Stimulated activated effector memory CD8-positive, alpha-beta T cell treated with anti-CD3 and anti-CD28 coated beads, Interleukin-12 subunit alpha, Interleukin-12 subunit beta, amount 100 ng/mL, for 72 hours (primary cell): ENCODE data around the gene FAM131C.

Source experiments
- ATAC-seq: fragments of 150-1000 bp; cut with Tn5 transposase; 2 replicates; pipeline ENCODE4 v1.10.0; 2021
- DNase-seq, 2 donors: peaks; one replicate each; pipeline ENCODE4 v3.0.0; 2021 to 2022; ENCODE audit warnings: low spot score in 2 of 2
- H3K27ac Mint-ChIP-seq: one replicate; pipeline ENCODE4 v1.8.0; 2022; ENCODE audit warnings: mild to moderate bottlenecking, mixed read lengths
- H3K36me3 Mint-ChIP-seq: one replicate; pipeline ENCODE4 v1.8.0; 2022; ENCODE audit warnings: mild to moderate bottlenecking, mixed read lengths
- H3K4me1 Mint-ChIP-seq: one replicate; pipeline ENCODE4 v1.8.0; 2022; ENCODE audit warnings: mixed read lengths
- H3K4me3 Mint-ChIP-seq: one replicate; pipeline ENCODE4 v1.8.0; 2022; ENCODE audit warnings: mild to moderate bottlenecking, mixed read lengths
- H3K9me3 Mint-ChIP-seq: one replicate; pipeline ENCODE4 v1.8.0; 2022; ENCODE audit warnings: mixed read lengths

FAM131C gene, protein sequence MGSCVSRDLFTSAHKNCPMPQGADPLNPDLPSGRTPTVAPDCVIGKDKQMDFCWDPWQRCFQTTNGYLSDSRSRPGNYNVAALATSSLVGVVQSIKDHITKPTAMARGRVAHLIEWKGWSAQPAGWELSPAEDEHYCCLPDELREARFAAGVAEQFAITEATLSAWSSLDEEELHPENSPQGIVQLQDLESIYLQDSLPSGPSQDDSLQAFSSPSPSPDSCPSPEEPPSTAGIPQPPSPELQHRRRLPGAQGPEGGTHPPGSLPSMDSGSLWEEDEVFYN

GRCh38 chr1:16073490-16074119, at the start of gene FAM131C:
TSS of gene FAM131C (minus strand) at chr1:16073651. CDS start at chr1:16073442, 209 bp downstream.
- DNase-seq, result peak; percentile 44 to 64
- H3K27ac Mint-ChIP-seq, result no peak within 1 kb of the TSS
- no peaks in the 10 kb centered on the region for H3K36me3 Mint-ChIP-seq
- H3K4me3 Mint-ChIP-seq, result peak within 1 kb of the TSS; percentile 53
- peak; percentile 76 for ATAC-seq
- H3K4me1 Mint-ChIP-seq, result peaks cover 25% of the 10 kb centered on the region
- no peaks in the 10 kb centered on the region for H3K9me3 Mint-ChIP-seq

- DNase-seq (peak; percentile 49 to 71), ATAC-seq (peak; percentile 93)
- H3K4me3 Mint-ChIP-seq, result peak overlapping the region; percentile 53
- peaks cover 26% of the 10 kb centered on the region for H3K4me1 Mint-ChIP-seq
- peak overlapping the region; percentile 68 for H3K27ac Mint-ChIP-seq
- no peaks in the 10 kb centered on the region for H3K9me3 Mint-ChIP-seq
- peaks cover 6% of the 10 kb centered on the region for H3K36me3 Mint-ChIP-seq
These were observed 49.5 kb upstream of the FAM131C start for GRCh38 chr1:16122916-16123315.

- Mint-ChIP-seq H3K36me3 (peaks cover 6% of the 10 kb centered on the region), H3K4me3 (peak overlapping the region; percentile 53), H3K4me1 (peaks cover 30% of the 10 kb centered on the region), H3K27ac (peak overlapping the region; percentile 68), H3K9me3 (no peaks in the 10 kb centered on the region)
- ATAC-seq, result no peak
- DNase-seq, result no peak
These were observed 49.0 kb upstream of the FAM131C start for GRCh38 chr1:16122350-16122881.

GRCh38 chr1:16120940-16121410, 47.5 kb upstream of the FAM131C start:
- no peak for ATAC-seq
- no peak for DNase-seq
- Mint-ChIP-seq H3K4me1 (peaks cover 38% of the 10 kb centered on the region), H3K36me3 (peaks cover 11% of the 10 kb centered on the region), H3K9me3 (no peaks in the 10 kb centered on the region), H3K27ac (no peak overlapping the region), H3K4me3 (no peak overlapping the region)

- Mint-ChIP-seq H3K27ac (no peak overlapping the region), H3K4me1 (peaks cover 38% of the 10 kb centered on the region), H3K9me3 (no peaks in the 10 kb centered on the region), H3K4me3 (no peak overlapping the region), H3K36me3 (peaks cover 11% of the 10 kb centered on the region)
- ATAC-seq (no peak), DNase-seq (no peak)
These were observed 47.0 kb upstream of the FAM131C start for GRCh38 chr1:16120407-16120806.

DNA sequence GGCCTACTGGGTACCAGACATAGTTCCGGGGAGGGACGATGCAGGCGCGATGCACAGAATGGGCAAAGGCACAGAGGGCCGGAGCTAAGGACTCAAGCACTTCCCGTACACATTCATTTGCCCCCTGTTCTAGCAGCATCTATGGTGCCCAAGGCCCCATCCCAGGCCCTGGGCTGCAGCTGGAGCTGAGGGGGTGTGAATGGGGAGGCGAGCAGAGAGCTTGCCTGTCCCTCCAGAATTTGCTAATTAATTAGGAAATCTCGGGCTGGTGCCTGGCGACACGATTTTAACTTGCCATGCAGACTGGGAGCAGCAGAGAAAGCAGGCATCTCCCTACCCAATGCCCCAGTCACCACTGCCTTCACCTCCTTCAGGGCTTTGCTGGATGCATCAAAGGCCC, 46.5 kb upstream of the FAM131C start:
- no peak overlapping the region for H3K27ac Mint-ChIP-seq
- no peaks in the 10 kb centered on the region for H3K9me3 Mint-ChIP-seq
- DNase-seq (no peak), ATAC-seq (no peak)
- peaks cover 38% of the 10 kb centered on the region for H3K4me1 Mint-ChIP-seq
- H3K4me3 Mint-ChIP-seq, result no peak overlapping the region
- peaks cover 11% of the 10 kb centered on the region for H3K36me3 Mint-ChIP-seq

- Mint-ChIP-seq H3K27ac (no peak overlapping the region), H3K4me3 (no peak overlapping the region), H3K36me3 (peaks cover 11% of the 10 kb centered on the region), H3K9me3 (no peaks in the 10 kb centered on the region), H3K4me1 (peaks cover 35% of the 10 kb centered on the region)
- DNase-seq (no peak), ATAC-seq (no peak)
These were observed 46.1 kb upstream of the FAM131C start for GRCh38 chr1:16119504-16119903.

DNA sequence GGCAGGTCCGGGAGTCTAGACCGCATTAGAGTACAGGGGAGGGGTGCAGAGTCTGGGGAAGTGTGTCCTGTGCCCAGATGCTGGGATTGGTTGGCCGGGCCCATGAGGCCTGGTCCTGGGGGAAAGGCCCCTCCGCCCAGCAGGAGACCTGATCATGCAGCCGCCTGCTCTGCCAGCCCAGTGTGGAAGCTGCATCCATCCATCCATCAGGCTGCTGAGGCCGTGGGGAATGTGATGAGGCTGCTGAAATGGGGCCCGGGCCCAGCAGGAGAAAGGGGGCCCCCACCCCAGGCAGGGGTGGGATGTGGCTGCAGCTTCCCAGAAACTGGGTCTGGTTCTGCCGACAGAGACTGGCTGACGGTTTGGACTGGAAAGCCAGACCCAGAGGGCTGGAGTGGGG, 45.3 kb upstream of the FAM131C start:
- H3K9me3 Mint-ChIP-seq, result no peaks in the 10 kb centered on the region
- DNase-seq, result no peak
- H3K27ac Mint-ChIP-seq, result no peak overlapping the region
- peaks cover 27% of the 10 kb centered on the region for H3K4me1 Mint-ChIP-seq
- no peak for ATAC-seq
- H3K36me3 Mint-ChIP-seq, result peaks cover 11% of the 10 kb centered on the region
- no peak overlapping the region for H3K4me3 Mint-ChIP-seq

GRCh38 chr1:16117936-16118335, 44.5 kb upstream of the FAM131C start:
- Mint-ChIP-seq H3K9me3 (no peaks in the 10 kb centered on the region), H3K36me3 (peaks cover 9% of the 10 kb centered on the region), H3K4me3 (no peak overlapping the region), H3K27ac (no peak overlapping the region), H3K4me1 (peaks cover 19% of the 10 kb centered on the region)
- DNase-seq (no peak), ATAC-seq (no peak)

DNA sequence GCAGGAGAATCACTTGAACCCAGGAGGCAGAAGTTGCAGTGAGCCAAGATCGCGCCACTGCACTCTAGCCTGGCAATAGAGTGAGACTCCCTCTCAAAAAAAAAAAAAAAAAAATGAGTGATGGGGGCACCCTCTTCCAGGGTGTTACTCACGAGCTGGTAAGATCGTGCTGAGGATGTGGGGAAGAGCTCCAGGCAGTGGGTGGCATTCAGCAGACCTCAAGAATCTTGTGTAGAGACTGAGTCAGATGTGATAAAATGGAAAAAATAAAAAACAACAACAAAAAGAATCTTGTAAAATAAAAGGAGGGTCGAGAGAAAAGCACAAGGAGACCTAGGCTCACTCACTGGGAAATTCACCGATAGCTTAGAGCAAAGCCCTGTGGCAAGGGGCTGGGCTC, 43.9 kb upstream of the FAM131C start:
- H3K36me3 Mint-ChIP-seq, result peaks cover 5% of the 10 kb centered on the region
- H3K4me3 Mint-ChIP-seq, result no peak overlapping the region
- H3K4me1 Mint-ChIP-seq, result peaks cover 13% of the 10 kb centered on the region
- DNase-seq (no peak), ATAC-seq (peak; percentile 51)
- no peaks in the 10 kb centered on the region for H3K9me3 Mint-ChIP-seq
- H3K27ac Mint-ChIP-seq, result peak overlapping the region; percentile 55

- DNase-seq, result no peak
- ATAC-seq, result no peak
- Mint-ChIP-seq H3K27ac (peak overlapping the region; percentile 55), H3K4me3 (no peak overlapping the region), H3K4me1 (peaks cover 16% of the 10 kb centered on the region), H3K9me3 (no peaks in the 10 kb centered on the region), H3K36me3 (peaks cover 5% of the 10 kb centered on the region)
These were observed 43.2 kb upstream of the FAM131C start for GRCh38 chr1:16116625-16117024.

DNA sequence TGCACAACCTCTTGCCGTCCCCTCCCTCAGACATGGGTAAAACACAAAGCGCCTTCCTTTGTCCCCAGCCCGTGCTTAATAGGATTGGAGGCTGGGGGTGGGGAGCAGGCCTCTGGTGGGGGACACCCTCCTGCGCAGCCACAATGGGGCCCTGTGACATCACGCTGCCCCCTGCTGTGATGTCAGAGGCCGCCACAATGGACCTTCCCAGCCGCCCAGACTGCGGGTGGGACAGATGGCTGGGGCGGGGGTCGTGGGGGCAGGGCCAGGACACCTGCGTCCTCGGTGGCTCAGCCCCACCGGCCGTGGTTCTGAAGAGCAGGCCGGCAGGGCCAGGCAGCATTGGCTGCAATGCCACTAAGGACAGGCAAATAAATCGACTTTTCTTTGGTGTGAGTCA, 42.6 kb upstream of the FAM131C start:
- no peak overlapping the region for H3K27ac Mint-ChIP-seq
- no peak overlapping the region for H3K4me3 Mint-ChIP-seq
- peaks cover 19% of the 10 kb centered on the region for H3K4me1 Mint-ChIP-seq
- DNase-seq (no peak), ATAC-seq (no peak)
- peaks cover 5% of the 10 kb centered on the region for H3K36me3 Mint-ChIP-seq
- no peaks in the 10 kb centered on the region for H3K9me3 Mint-ChIP-seq

GRCh38 chr1:16115468-16115983, 42.1 kb upstream of the FAM131C start:
- Mint-ChIP-seq H3K4me3 (no peak overlapping the region), H3K27ac (no peak overlapping the region), H3K36me3 (peaks cover 5% of the 10 kb centered on the region), H3K9me3 (no peaks in the 10 kb centered on the region), H3K4me1 (peaks cover 19% of the 10 kb centered on the region)
- DNase-seq (no peak), ATAC-seq (no peak)

- DNase-seq, result no peak
These were observed 41.3 kb upstream of the FAM131C start for GRCh38 chr1:16114527-16115467.

More at GRCh38 chr1:16114527-16115467, 41.3 kb upstream of the FAM131C start:
- H3K4me3 Mint-ChIP-seq, result no peak overlapping the region
- H3K9me3 Mint-ChIP-seq, result no peaks in the 10 kb centered on the region
- no peak for ATAC-seq
- peaks cover 5% of the 10 kb centered on the region for H3K36me3 Mint-ChIP-seq
- H3K27ac Mint-ChIP-seq, result no peak overlapping the region
- H3K4me1 Mint-ChIP-seq, result peaks cover 19% of the 10 kb centered on the region
